SJSA1 (cell line): ENCODE data around the gene LAMA1. TPM values are rescaled to one million over a fixed set of nuclear protein-coding genes. Genes with fewer than 3 reads are reported as not detected.

Source experiments
- DNase-seq, 2 experiments: peaks; one replicate each; pipeline ENCODE4 v3.0.0-alpha.2; 2015 to 2020; ENCODE audit warnings: low spot score in 2 of 2, low read depth in 1 of 2
- H3K27ac ChIP-seq: fragments of 250-450 bp; sonication (Bioruptor Pico); 2 replicates; pipeline ENCODE4 v1.5.1; 2020; ENCODE audit warnings: mild to moderate bottlenecking, moderate library complexity
- H3K27me3 ChIP-seq: fragments of 250-450 bp; sonication (Bioruptor Pico); replicated peaks from 2 replicates; pipeline ENCODE4 v1.5.1; 2020; ENCODE audit warnings: mild to moderate bottlenecking, moderate library complexity
- H3K36me3 ChIP-seq: fragments of 250-450 bp; sonication (Bioruptor Pico); 2 replicates; pipeline ENCODE4 v1.5.1; 2020; ENCODE audit warnings: mild to moderate bottlenecking
- H3K4me1 ChIP-seq: fragments of 250-450 bp; sonication (Bioruptor Pico); replicated peaks from 2 replicates; pipeline ENCODE4 v1.6.1; 2021; ENCODE audit warnings: mild to moderate bottlenecking
- H3K4me3 ChIP-seq: fragments of 250-450 bp; sonication (Bioruptor Pico); 2 replicates; pipeline ENCODE4 v1.5.1; 2020; ENCODE audit warnings: mild to moderate bottlenecking
- H3K9me3 ChIP-seq: fragments of 250-450 bp; sonication (Bioruptor Pico); replicated peaks from 2 replicates; pipeline ENCODE4 v1.5.1; 2020; ENCODE audit warnings: mild to moderate bottlenecking
- total RNA-seq: library from RNA; depleted of rRNA; stranded (reverse); fragments of >200 nt; shearing (Covaris generic); gene quantifications from 2 replicates; pipeline ENCODE4 v1.2.3, GENCODE V29; 2014

The LAMA1 gene
- total RNA-seq, 1 experiment from 2014 or later: 6.4 TPM

GRCh38 chr18:7090771-7091170 is 26.8 kb downstream of the LAMA1 start:
- Histone ChIP-seq H3K36me3 (no peaks in the 10 kb centered on the region), H3K4me3 (no peak overlapping the region), H3K4me1 (peaks cover 14% of the 10 kb centered on the region), H3K9me3 (no peaks in the 10 kb centered on the region), H3K27me3 (no peaks in the 10 kb centered on the region), H3K27ac (no peak overlapping the region)
- no peak for DNase-seq

- Histone ChIP-seq H3K4me3 (no peak overlapping the region), H3K9me3 (no peaks in the 10 kb centered on the region), H3K27me3 (no peaks in the 10 kb centered on the region), H3K27ac (no peak overlapping the region), H3K4me1 (peaks cover 26% of the 10 kb centered on the region), H3K36me3 (no peaks in the 10 kb centered on the region)
- no peak for DNase-seq
These were observed 28.2 kb downstream of the LAMA1 start for GRCh38 chr18:7089369-7089768.

DNA sequence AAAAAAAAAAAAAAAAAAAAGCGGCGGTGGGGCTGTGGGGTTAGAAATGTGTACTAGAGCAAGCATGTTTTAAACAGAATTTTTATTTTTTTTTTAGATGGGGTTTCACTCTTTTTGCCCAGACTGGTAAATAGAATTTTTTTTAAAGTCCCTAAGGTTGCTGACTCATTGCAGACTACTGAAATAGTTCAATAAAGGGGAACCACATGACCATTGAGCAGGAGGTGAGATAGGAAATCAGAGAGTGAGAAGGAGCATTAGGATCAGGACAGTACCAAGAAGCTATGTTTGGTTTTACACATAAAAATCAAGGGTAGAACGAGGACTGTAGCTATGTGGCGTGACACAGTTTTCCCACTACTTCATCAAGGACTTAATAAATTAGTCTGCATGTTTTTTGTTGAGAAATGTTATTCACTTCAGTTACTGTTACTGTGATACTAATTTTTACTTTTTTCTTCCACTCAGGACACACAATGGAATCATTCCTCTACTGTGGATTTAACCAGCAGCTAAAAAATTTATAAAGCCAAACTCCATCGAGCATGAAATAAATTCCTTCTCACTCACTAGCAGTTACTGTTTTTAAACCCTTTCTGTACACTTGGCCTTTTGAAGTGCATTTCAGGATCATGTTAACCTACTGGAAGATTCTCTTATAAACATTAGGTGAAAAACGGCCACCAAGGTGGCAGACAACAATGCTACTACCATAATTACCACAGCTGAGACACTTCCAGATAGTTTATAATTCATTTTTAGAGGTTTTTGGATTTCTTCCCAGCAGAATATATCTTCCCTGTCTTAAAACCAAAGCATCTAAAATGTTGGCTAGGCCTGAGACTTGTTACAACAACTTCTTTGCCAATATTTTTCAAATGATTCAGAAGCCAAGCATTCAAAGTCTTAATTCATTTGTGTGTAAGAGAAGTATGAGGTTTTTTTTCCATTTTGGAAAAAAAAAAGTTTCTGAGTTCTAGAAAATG is 33.2 kb downstream of the LAMA1 start:
- H3K36me3 ChIP-seq: no peaks in the 10 kb centered on the region
- no peak overlapping the region for H3K4me3 ChIP-seq
- H3K27me3 ChIP-seq: no peaks in the 10 kb centered on the region
- peak overlapping the region; percentile 72 for H3K27ac ChIP-seq
- DNase-seq: peak in 1 of 2 experiments; percentile 82
- H3K4me1 ChIP-seq: peaks cover 36% of the 10 kb centered on the region
- no peaks in the 10 kb centered on the region for H3K9me3 ChIP-seq

DNA sequence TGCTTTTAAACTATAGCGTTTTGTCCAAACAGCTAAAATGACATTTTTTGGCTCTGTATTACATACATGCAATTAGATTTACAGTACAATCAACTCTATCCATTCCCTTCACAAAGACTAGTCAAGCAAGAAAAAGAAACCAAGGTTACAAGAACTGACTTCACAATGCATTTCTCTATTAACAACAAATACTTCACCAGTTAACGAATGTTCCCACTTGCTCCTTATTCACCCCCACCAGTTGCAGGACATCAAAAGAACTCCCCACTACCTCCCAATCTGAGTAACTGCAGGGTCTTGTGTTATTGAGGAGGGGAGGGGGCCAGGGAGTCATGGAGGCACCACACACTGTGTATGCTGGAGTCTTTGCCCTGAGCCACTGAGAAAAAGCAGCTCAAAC is 34.9 kb downstream of the LAMA1 start:
- Histone ChIP-seq H3K36me3 (no peaks in the 10 kb centered on the region), H3K27me3 (no peaks in the 10 kb centered on the region), H3K4me3 (no peak overlapping the region), H3K4me1 (peaks cover 36% of the 10 kb centered on the region), H3K9me3 (no peaks in the 10 kb centered on the region), H3K27ac (no peak overlapping the region)
- no peak for DNase-seq

DNA sequence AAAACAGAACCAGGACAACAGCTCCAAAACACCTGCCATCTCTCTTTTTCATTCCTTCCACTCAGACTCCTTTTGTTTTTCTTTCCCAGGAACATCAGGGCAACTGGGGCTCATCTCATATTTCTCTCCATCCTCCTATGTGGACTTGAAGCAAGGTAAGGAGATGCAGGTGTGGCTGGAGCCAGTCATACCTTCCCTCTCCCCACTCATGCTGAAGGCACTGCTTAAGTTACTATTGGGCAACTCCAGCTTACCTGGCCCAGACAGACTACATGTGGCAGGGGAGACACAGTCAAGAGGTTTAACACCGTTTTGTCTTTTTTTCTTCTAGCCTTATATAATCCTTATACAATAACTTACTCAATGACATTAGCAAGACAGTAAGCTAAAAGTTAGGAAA is 38.4 kb downstream of the LAMA1 start:
- H3K4me3 ChIP-seq: no peak overlapping the region
- DNase-seq: no peak
- H3K27me3 ChIP-seq: no peaks in the 10 kb centered on the region
- peaks cover 15% of the 10 kb centered on the region for H3K4me1 ChIP-seq
- no peaks in the 10 kb centered on the region for H3K9me3 ChIP-seq
- H3K36me3 ChIP-seq: no peaks in the 10 kb centered on the region
- H3K27ac ChIP-seq: no peak overlapping the region

- Histone ChIP-seq H3K9me3 (no peaks in the 10 kb centered on the region), H3K27me3 (no peaks in the 10 kb centered on the region), H3K4me3 (no peak overlapping the region), H3K4me1 (no peaks in the 10 kb centered on the region), H3K27ac (no peak overlapping the region), H3K36me3 (no peaks in the 10 kb centered on the region)
- no peak for DNase-seq
These were observed 45.0 kb downstream of the LAMA1 start for GRCh38 chr18:7072593-7072992.

DNA sequence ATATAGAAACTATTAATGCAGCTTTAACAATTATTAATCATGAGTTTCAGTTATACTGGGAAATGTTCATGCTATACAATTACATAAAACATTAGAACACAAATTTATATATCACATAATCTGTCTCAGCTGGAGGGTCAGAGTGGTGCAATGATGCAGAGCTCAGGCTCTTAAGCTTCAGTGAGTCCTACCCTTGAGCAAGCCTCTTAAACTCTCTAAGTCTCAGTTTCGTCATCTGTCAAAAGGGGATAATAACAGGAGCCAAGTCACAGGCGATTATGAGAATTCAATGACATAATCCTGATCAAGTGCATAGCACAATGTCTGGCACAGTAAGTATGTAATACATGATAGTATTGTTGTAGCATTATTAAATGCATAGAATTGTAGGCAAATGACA is 46.0 kb downstream of the LAMA1 start:
- no peaks in the 10 kb centered on the region for H3K9me3 ChIP-seq
- no peak overlapping the region for H3K27ac ChIP-seq
- H3K27me3 ChIP-seq: no peaks in the 10 kb centered on the region
- no peak for DNase-seq
- no peaks in the 10 kb centered on the region for H3K36me3 ChIP-seq
- no peaks in the 10 kb centered on the region for H3K4me1 ChIP-seq
- no peak overlapping the region for H3K4me3 ChIP-seq

- Histone ChIP-seq H3K27me3 (no peaks in the 10 kb centered on the region), H3K9me3 (no peaks in the 10 kb centered on the region), H3K27ac (no peak overlapping the region), H3K4me1 (no peaks in the 10 kb centered on the region), H3K36me3 (no peaks in the 10 kb centered on the region), H3K4me3 (no peak overlapping the region)
- no peak for DNase-seq
These were observed 47.1 kb downstream of the LAMA1 start for GRCh38 chr18:7070466-7070865.

GRCh38 chr18:7068871-7069590 is 48.6 kb downstream of the LAMA1 start:
- no peaks in the 10 kb centered on the region for H3K27me3 ChIP-seq
- H3K36me3 ChIP-seq: no peaks in the 10 kb centered on the region
- H3K4me3 ChIP-seq: no peak overlapping the region
- no peaks in the 10 kb centered on the region for H3K4me1 ChIP-seq
- H3K9me3 ChIP-seq: no peaks in the 10 kb centered on the region
- DNase-seq: no peak
- H3K27ac ChIP-seq: no peak overlapping the region

GRCh38 chr18:7066965-7067555 is 50.5 kb downstream of the LAMA1 start:
- Histone ChIP-seq H3K9me3 (no peaks in the 10 kb centered on the region), H3K27ac (no peak overlapping the region), H3K36me3 (no peaks in the 10 kb centered on the region), H3K27me3 (no peaks in the 10 kb centered on the region), H3K4me3 (no peak overlapping the region), H3K4me1 (no peaks in the 10 kb centered on the region)
- DNase-seq: no peak

- no peaks in the 10 kb centered on the region for H3K36me3 ChIP-seq
- no peak overlapping the region for H3K27ac ChIP-seq
- H3K4me3 ChIP-seq: no peak overlapping the region
- no peaks in the 10 kb centered on the region for H3K4me1 ChIP-seq
- no peak for DNase-seq
- H3K27me3 ChIP-seq: no peaks in the 10 kb centered on the region
- H3K9me3 ChIP-seq: no peaks in the 10 kb centered on the region
These were observed 51.9 kb downstream of the LAMA1 start for GRCh38 chr18:7065736-7066135.

DNA sequence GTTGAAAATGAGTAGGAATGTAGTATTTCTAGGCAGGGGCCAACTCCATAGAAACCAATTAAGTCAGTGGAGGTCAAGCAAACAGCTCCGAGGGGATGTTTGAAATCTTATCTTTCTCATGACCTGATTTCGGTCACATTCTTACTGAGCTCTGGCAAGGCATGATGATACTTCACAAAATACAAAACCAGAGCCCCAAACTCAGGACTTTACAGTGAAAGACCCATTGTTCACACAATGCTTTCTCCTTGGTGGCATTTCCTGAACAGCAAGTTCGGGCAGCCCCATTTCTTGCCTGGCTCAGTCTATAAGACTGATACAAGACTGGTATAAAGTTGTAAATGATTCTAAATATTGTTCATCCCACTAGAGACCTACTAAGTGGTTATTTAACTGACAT is 53.3 kb downstream of the LAMA1 start:
- Histone ChIP-seq H3K9me3 (no peaks in the 10 kb centered on the region), H3K27ac (no peak overlapping the region), H3K4me3 (no peak overlapping the region), H3K36me3 (no peaks in the 10 kb centered on the region), H3K27me3 (no peaks in the 10 kb centered on the region), H3K4me1 (peaks cover under 1% of the 10 kb centered on the region; the same call in 1 of the 2 replicates)
- no peak for DNase-seq

GRCh38 chr18:7062811-7063210 is 54.8 kb downstream of the LAMA1 start:
- Histone ChIP-seq H3K4me1 (peaks cover 4% of the 10 kb centered on the region; the same call in 1 of the 2 replicates), H3K36me3 (no peaks in the 10 kb centered on the region), H3K4me3 (no peak overlapping the region), H3K9me3 (no peaks in the 10 kb centered on the region), H3K27me3 (no peaks in the 10 kb centered on the region), H3K27ac (no peak overlapping the region)
- DNase-seq: no peak

DNA sequence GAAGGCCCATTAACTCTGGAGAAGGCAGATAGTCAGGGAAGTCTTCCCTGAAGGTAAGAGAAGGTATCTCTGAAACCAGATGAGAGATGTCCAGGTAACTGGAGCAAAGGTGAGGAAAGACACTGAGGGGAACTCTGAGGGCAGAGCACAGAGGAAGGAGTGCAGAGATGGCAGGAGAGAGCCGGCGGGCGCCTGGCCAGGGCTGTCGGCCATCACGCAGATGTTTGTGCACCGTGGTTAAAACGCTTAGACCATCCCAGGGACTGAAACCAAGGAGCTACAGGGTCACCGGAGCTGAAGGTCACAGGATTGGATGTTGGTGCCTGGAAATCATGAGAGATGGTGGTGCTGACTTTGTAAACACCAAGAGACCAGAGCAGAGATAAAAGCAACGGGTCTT is 55.4 kb downstream of the LAMA1 start:
- Histone ChIP-seq H3K36me3 (no peaks in the 10 kb centered on the region), H3K4me3 (no peak overlapping the region), H3K27me3 (no peaks in the 10 kb centered on the region), H3K9me3 (no peaks in the 10 kb centered on the region), H3K4me1 (peaks cover 4% of the 10 kb centered on the region; the same call in 1 of the 2 replicates), H3K27ac (no peak overlapping the region)
- DNase-seq: no peak
